ENCODE results near the gene PLCD1. TPM values are rescaled to one million over a fixed set of nuclear protein-coding genes. Genes with fewer than 3 reads are reported as not detected.

PLCD1 gene
- total and polyA plus RNA-seq, 2 of the 13 experiments (the other 11 are each of a cell fraction or from before 2014, with no cell fraction given): 10.1 to 12.4 TPM

DNA sequence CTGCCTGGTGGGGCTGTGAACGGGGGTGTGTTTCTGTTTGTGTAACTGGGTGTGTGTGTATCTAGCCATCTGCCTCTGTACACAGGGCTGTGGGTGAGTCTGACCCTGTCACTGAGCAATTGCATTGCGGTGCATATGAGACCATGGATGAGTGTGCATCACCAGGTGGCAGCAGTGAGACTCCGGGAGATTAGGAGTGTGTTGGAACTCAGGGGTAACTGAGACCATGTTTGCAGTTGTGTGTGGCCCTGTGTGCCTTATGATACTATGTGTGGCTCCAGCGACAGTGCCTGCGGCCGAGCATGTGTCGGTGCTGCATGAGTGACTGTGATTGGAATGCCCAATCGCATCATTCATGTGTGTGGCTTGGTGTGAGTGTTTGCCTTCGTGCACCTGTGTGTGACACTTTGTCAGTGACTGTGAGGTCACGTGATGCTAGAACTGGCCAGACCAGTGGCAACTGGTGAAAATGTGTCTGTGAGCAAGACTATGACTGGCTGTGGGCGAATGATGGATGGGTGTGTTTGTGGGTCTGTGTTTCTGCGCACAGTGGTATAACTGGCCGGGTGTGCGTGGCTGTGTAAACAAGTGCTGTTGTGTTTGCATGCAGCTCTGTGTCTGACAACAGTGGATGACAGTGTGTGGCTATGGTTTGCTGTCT, 24.9 kb downstream of the PLCD1 start (continued):
- peak; percentile 92 for TF ChIP-seq USF2 (IDR thresholded peaks at IDR 0.05; ENCODE audit: low read depth, low read length)
- TF ChIP-seq USF2 (CRISPR knock-in tag; IDR thresholded peaks at IDR 0.05; ENCODE audit: borderline replicate concordance): peak; percentile 83; the same call in 1 of the 2 replicates
- TF ChIP-seq SSRP1 (CRISPR knock-in tag; IDR thresholded peaks at IDR 0.05): peak; percentile 28
- no peak for TF ChIP-seq PHF5A (CRISPR knock-in tag; IDR thresholded peaks at IDR 0.05; ENCODE audit: low read depth, unreplicated experiment)
- TF ChIP-seq ZKSCAN1 (IDR thresholded peaks at IDR 0.05; ENCODE audit: low read length): no peak
- 0 out of 2 replicates have a peak, but pooled peaks have one; percentile 15 for TF ChIP-seq ZBTB7B (CRISPR knock-in tag; IDR thresholded peaks at IDR 0.05)
- TF ChIP-seq HNRNPL (IDR thresholded peaks at IDR 0.05; ENCODE audit: low read depth, low read length): 0 out of 2 replicates have a peak, but pooled peaks have one; percentile 41
- no peak; the same call in 1 of the 2 replicates for TF ChIP-seq ZBTB34 (CRISPR knock-in tag; IDR thresholded peaks at IDR 0.05)
- no peak for TF ChIP-seq ZNF605 (CRISPR knock-in tag; IDR thresholded peaks at IDR 0.05)
- TF ChIP-seq ZBTB39 (CRISPR knock-in tag; IDR thresholded peaks at IDR 0.05): no peak
- TF ChIP-seq ZNF33A (CRISPR knock-in tag; IDR thresholded peaks at IDR 0.05; ENCODE audit: borderline replicate concordance): no peak
- TF ChIP-seq RBFOX2 (IDR thresholded peaks at IDR 0.05; ENCODE audit: low read depth, low read length): no peak
- TF ChIP-seq MIXL1 (CRISPR knock-in tag; IDR thresholded peaks at IDR 0.05): peak; percentile 57
- peak; percentile 31; the same call in 1 of the 2 replicates for TF ChIP-seq RAD21 (CRISPR knock-in tag; IDR thresholded peaks at IDR 0.05)
- TF ChIP-seq STAG1 (CRISPR knock-in tag; IDR thresholded peaks at IDR 0.05): peak; percentile 75
- no peak for TF ChIP-seq RBM39 (IDR thresholded peaks at IDR 0.05; ENCODE audit: low read depth, low read length, poor library complexity, severe bottlenecking)
- TF ChIP-seq SNAI1 (CRISPR knock-in tag; IDR thresholded peaks at IDR 0.05; ENCODE audit: borderline replicate concordance): no peak; the same call in 1 of the 2 replicates
- no peak for TF ChIP-seq ATM (IDR thresholded peaks at IDR 0.05; ENCODE audit: borderline replicate concordance)
- no peak for TF ChIP-seq ZNF142 (CRISPR knock-in tag; IDR thresholded peaks at IDR 0.05)

All from HepG2 (cell line).